GM11168 (cell line): ENCODE measurements around the gene SGF29.
"Not testable (repeated sequence)": the region's sequence is repeated elsewhere in the genome, so short reads cannot be mapped to it uniquely, and the experiment has no call there.

Source experiments
- in situ Hi-C: fragments of 300-500 bp; cut with MboI; formaldehyde crosslinking; loops from one replicate; pipeline ENCODE4 v1.12.0; 2022; ENCODE audit warnings: low sequenced_read_pairs; ENCODE audit not compliant: unreplicated experiment

Gene SGF29

GRCh38 chr16:28608867-28609596, 55.3 kb downstream of the SGF29 start:
- in situ Hi-C loops = not testable (repeated sequence)

DNA sequence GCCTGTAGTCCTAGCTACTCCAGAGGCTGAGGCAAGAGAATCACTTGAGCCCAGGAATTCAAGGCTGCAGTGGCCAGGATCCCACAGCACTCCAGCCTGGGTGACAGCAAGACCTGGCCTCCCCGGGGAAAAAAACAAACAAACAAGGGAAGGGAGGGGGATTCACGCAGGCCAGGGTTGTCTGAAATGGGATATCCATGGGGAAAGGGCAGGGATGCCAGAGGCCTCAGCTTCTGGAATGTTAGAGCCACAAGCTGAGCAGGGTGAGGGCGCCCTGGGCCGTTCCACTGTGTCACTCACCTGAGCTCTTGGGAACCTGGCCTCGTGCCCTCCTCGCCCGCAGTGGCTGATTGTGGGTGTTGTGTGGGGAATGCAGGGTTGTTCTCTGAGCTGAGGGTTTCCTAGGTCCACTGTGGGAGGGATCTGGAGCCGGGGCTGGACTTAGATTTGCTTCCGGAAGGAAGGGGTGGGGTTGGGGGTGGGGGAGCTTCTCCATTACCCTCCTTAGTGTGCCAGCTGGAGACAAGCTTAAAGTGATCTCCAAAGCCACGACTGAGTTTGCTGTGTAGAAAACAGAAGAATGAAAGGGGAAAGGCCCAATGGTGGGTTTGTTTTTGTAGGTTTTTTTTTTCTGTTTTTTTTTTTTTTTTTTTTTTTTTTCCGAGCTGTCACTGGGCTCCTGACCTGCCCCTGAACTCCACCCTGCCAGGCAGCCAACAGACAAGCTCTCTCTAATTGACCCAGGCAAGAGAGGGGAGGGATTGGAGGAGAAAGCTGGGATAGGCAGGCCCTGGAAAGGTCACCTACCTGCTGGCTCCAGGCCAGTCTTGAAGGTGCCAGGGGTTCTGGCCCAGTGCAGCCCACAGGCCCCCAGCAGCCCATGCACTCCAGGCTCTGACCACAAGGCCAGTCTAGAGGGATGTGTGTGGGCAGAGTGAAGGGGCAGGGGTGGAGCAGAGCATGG, 56.2 kb downstream of the SGF29 start, which contains the start of gene SULT1A1:
SULT1A1 (minus strand) TSS at position 414 of the 964 bp plus-strand sequence. CDS start 1,189 bp downstream, outside the sequence.
- in situ Hi-C loops = no loop called here

GRCh38 chr16:28610595-28611191, 57.0 kb downstream of the SGF29 start:
- in situ Hi-C loops = no loop called here

GRCh38 chr16:28612359-28613280, 58.9 kb downstream of the SGF29 start:
- in situ Hi-C loops = not testable (repeated sequence)

- in situ Hi-C loops = not testable (repeated sequence)
These were observed 60.2 kb downstream of the SGF29 start for GRCh38 chr16:28613912-28614311.

- in situ Hi-C loops = not testable (repeated sequence)
These were observed 60.8 kb downstream of the SGF29 start for GRCh38 chr16:28614561-28614960.

DNA sequence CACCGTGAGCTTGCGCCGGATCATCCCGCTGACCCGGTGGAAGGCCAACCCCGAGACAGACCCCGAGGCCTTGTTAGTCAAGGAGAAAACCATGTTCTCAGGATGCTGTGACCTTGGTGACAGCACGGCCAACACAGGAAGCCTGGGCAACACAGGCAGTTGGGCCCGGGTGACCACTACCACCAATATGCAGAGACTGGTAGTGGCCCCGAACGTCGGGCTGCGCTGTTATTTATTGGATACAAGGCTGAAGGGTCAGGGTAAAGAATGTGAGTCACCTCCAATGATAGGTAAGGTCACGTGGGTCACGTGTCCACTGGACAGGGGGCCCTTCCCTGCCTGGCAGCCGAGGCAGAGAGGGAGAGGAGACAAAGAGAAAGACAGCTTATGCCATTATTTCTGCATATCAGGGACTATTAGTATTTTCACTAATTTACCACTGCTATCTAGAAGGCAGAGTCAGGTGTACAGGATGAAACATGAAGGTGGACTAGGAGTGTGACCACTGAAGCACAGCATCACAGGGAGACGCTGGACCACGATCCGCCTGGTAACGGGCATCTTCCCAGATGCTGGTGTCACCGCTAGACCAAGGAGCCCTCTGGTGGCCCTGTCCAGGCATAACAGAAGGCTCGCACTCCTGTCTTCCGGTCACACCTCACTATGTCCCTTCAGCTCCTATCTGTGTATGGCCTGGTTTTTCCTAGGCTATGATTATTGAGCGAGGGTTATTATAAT, 61.9 kb downstream of the SGF29 start:
- in situ Hi-C loops = not testable (repeated sequence)

DNA sequence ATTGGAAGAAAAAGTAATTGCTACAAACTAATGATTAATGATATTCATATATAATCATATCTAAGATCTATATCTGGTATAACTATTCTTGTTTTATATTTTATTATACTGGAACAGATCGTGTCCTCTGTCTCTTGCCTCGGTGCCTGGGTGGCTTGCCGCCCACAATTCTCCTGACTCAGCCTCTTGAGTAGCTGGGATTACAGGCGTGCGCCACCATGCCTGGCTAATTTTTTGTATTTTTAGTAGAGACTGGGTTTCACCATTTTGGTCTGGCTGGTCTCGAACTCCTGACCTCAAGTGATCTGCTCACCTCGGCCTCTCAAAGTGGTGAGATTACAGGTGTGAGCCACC, 62.5 kb downstream of the SGF29 start:
- in situ Hi-C loops = not testable (repeated sequence)

- in situ Hi-C loops = no loop called here
These were observed 62.9 kb downstream of the SGF29 start for GRCh38 chr16:28616636-28617035.

GRCh38 chr16:28617874-28618273, 64.2 kb downstream of the SGF29 start:
- in situ Hi-C loops = no loop called here

- in situ Hi-C loops = not testable (repeated sequence)
These were observed 66.6 kb downstream of the SGF29 start for GRCh38 chr16:28620316-28620715.

GRCh38 chr16:28621481-28622155, 67.9 kb downstream of the SGF29 start:
- in situ Hi-C loops = no loop called here

- in situ Hi-C loops = not testable (repeated sequence)
These were observed 68.9 kb downstream of the SGF29 start for GRCh38 chr16:28622532-28623171.

- in situ Hi-C loops = no loop called here
These were observed 69.5 kb downstream of the SGF29 start for GRCh38 chr16:28623172-28623711.

GRCh38 chr16:28630905-28631304, 77.2 kb downstream of the SGF29 start:
- in situ Hi-C loops = not testable (repeated sequence)

DNA sequence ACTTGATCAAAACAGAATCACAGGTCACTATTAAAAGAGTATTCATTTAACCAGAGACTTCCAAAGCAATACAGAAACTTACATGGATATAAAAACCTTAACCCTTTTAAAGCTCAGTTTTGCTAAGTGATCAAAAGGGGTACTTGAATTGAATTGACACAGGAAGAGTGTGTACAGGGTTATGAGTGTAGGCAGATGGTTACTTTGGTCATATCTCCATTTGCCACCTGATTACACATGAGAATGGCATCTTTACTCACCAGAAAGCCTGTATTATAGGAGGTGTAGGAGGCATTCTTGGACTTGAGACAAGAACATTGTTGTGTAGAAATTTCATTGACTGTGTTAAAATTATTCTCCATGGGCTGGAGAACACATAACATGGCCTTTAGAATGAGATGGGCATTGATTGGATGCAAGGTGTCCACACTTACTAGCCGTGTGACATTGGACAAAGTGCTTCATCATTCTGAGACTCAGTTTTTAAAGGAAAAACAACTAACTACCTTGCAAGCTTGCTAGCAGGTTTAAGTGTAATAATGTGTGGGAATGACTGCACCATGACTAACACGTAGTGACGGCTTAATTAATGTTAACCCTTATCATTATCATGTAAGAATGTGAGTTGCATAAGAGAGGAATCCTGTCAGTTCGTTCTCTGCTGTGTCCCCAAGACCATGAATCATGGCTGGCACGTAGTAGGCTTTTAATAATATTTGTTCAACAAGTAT, 82.5 kb downstream of the SGF29 start:
- in situ Hi-C loops = not testable (repeated sequence)

DNA sequence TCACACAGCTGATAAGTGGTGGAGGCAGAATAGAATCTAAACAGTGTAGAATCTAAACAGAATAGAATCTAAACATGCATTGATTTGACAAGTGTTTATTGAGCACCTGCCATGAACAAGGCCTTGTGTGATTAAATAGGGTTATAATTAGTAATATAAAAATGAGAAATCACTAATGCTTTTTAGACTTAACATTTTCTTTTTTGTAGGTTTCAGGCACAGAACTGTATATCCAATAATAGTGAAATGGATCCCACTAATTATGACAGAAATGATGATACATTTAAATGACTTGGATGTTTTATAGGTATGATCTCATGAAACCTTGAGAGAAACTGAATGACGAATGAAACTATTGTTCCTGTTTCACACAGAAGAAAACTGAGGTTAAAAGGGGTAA, 84.0 kb downstream of the SGF29 start, which contains the start of gene NPIPB8:
NPIPB8 (plus strand) TSS at position 301 of the 400 bp plus-strand sequence. CDS start 296 bp downstream, outside the sequence.
- in situ Hi-C loops = not testable (repeated sequence)
